Stimulated activated CD8-positive, alpha-beta memory T cell treated with anti-CD3 and anti-CD28 coated beads, Interleukin-7, amount 100 ng/mL, for 24 hours (primary cell): ENCODE measurements around the gene BMX.

Experiments used
- DNase-seq: peaks from one replicate; pipeline ENCODE4 v3.0.0-alpha.2; 2020; ENCODE audit warnings: low read depth

BMX gene

GRCh38 chrX:15500497-15500966 is at the start of gene BMX:
Gene BMX (plus strand): TSS chrX:15500807. CDS start chrX:15508354, 7,547 bp downstream.
- DNase-seq, result no peak

GRCh38 chrX:15451913-15452312 is 48.7 kb upstream of the BMX start:
- no peak for DNase-seq

DNA sequence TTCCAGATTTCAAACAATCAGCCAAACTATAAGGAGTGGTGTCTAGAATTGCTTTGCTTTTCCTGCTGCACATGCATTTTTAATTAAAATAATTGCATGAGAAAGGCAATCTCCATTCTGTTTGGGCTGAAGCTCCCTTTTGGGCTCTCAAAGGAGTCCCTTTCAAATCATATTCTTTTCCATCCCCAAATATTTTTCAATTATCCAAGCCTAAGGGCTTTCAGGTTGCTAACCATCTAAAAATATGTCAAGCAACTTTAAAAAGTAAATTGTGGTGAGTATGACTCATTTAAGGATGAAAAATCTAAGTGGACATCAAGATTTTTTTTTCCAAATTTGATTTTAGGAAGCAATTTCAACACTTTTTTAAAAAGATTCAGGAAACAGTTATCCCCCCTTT is 35.9 kb upstream of the BMX start:
- DNase-seq, result no peak

DNA sequence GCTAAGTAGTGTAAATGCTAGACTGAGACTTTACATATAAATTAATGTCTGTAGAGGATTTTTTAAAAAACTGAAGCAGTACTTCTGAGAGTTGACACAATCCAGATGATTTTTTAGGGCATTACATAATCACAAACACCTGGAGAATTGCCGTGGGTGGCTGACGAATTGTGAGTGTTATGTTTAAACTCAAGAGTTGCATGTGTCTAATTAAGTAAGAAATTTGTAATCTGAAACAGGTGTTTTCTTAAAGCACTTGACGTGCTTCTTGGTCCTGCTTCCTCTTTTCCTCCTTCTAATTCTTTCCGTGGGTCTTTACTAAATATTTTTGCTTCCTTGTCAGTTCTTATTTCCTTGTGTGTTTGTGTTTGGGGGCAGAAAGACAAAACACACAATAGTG is 35.3 kb upstream of the BMX start:
- no peak for DNase-seq

DNA sequence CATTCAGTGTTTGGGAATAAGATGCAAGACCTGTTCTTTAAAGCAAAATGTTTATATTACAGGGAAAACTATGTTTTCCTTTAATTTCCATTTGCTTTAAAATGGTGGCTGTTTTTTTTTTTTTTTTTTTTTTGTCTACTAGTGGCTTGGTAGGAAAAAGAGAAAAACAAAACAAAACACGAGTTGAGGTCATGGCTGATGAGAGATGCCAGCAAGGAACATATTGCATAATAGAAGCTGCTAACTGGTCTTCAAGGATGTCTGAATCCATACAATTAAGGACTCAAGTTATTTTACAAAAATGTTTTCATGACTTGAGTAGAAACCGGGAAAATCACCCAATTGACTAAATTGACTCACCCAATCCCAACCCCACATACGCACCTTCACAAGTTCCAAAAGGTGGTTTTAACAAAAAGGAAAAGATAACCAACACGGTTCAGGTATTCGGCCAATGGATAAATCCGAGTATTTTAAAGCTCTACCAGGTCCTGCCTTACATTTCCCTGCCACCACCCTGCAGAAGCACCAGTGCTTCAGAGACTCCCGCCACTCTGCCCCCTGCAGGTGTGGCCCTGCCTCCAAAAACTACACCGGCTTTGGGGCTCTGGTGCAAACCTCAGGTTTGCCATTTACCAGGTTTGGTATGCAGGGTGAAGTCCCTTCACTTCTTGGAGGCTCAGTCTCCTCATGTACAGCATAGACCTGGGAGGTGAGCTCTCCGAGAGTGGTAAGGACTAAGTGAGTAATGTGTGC is 34.5 kb upstream of the BMX start:
- no peak for DNase-seq

DNA sequence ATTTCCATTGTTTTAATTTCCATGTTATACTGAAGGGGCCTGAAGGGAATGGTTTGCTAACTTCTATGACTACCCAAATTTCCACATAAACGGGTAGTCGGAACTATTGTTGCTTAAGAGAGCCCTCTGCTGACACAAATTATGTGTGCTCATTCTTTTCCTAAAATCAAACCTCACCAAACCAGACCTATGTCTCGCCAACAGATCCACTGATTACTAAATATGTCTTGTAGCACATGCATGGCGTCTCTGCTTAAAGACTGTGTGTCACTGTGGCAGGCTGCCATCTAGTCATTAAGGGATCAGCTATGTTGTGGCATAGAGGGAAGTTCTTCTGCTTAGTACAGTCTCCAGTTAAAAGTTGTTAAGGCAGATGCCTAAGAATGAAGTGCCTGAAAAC is 32.6 kb upstream of the BMX start:
- DNase-seq, result no peak

DNA sequence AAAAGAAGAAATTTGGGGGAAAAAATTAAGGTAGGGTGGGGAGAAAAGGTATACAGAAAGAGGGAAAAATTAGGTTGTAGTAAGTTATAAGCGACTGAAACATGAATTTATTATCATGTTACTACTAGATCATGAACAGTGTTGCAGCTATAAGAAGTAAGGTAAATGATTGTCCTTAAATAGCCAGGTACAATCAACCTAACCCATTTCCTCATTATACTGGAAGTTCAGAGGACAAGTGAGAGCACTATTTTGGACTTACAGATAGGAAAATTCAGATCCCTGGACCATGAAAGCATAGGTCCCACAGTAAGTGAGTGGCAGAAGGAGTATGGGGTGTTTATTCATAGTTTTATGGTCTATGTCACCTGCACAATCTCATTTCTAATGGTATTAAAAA is 31.0 kb upstream of the BMX start:
- DNase-seq, result no peak

DNA sequence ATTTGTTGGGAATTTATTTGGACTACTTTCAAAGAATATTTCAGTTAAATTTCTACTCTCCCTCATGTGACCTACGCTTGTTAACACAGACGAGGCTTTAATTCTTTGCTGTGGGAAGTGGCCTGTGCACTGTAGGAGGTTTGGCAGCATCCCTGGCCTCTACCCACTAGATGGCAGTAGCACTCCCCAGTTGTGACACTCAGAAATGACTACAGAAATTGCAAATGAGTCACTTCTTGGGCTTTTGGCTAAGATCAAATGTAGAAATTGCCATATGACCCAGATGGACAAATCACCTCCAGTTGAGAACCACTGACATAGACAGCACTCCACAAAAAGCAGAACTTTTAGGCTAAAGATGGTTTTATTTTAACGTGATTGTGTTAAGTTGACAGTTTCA is 29.6 kb upstream of the BMX start:
- DNase-seq, result no peak

- DNase-seq, result no peak
Measured at GRCh38 chrX:15472531-15472930, 28.1 kb upstream of the BMX start.

DNA sequence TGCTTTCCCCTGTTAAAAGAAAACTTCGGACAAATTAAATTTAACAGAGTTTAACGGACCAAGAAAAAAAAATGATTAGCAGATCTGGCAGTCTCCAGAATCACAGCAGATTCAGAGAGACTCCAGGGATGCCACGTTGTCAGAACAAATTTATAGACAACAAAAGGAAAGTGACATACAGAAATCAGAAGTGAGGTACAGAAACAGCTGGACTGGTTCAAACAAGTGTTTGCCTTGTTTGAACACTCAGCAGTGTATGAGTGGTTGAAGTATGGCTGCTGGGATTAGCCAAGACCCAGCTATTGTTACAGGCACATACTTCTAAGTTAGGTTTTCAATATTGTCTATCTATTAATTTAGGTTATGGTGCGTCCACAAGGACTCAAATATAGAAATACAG is 26.6 kb upstream of the BMX start:
- DNase-seq, result no peak

DNA sequence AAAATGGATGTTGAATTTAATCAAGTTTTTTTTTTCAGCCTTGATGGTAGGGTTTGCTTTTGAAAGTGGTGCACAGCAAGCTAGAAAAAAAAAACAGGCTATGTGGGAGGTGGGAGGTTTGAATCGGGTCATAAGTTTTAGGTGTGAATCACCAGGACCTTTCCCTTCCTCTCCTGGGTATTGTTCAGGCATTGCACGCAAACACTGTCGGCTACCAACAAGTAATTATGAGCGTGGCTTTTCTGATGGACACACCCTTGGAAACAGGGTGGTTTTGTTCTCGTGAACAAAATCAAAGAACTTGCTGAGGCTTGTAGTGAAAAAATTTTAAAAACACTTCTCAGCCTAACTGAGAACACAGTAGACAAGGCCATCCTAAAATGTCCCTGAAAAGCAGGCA is 25.6 kb upstream of the BMX start:
- DNase-seq, result no peak

GRCh38 chrX:15475486-15475885 is 25.1 kb upstream of the BMX start:
- no peak for DNase-seq

DNA sequence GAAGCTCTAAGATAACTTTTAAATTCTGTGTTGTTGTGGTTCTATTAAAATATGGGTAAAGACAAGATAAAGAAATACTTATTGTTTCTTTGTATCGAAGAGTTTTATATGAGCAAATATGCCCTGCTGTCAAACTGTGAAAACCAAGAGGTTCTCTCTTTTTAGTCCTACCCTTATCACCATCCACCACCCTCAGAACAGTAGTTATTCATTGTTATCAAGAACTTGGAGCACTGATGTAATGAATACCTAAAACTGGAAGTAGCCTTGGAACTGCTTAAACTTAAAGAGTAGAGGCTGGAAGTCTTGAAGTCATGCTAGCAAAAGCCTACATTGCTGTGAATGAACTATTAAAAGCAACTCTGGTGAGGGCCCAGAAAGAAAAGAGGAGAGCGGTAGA is 16.7 kb upstream of the BMX start:
- DNase-seq, result no peak

- DNase-seq, result no peak
Measured at GRCh38 chrX:15492469-15492868, 8.1 kb upstream of the BMX start.

DNA sequence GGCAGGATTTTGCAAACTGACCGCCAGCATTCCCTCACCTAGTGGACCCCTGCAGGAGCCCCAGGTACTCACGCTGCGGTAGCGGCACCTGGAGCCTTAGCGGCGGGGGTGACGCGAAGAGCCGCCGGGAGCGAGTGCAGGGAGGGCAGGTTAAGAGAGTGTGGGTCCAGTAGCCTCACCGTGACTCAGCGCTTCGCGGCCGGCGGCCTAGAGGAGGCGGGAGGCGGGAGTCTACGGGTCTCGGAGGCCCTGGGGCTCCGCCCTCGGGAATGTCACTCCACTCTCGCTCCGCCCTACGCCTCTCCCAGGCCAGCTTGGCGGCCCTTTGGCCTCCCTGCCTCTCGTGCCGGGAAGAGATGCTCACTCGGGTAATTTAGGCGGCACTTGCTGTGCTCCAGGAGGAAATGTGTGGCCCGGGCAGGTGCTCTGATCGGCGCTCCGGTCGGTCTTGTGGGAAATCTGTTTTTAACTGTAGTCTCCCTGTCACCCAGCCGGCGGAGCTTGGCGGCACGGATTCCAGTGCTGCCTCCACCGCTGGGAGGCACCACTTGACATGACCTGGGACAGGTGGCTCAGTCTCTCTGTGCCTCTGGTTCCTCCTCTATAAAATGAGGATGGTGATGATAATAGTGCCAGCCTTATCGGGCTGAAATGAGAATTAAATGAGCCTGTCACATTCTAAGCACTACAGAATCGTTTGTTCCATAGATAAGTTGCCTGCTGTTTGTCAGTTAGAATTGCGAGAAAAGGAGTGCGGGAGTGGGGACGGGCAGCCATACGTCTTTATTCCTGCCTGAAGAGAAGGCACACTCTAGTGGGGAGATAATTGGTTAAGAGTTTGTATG is 7.3 kb upstream of the BMX start, which contains the start of gene PIR:
TSS of gene PIR (minus strand) at position 216 of the 845 bp plus-strand sequence. CDS start 2,076 bp downstream, outside the sequence.
- DNase-seq, result peak; percentile 19

GRCh38 chrX:15495801-15496200 is 4.8 kb upstream of the BMX start:
- DNase-seq, result no peak

GRCh38 chrX:15496824-15497223 is 3.8 kb upstream of the BMX start:
- DNase-seq, result no peak

DNA sequence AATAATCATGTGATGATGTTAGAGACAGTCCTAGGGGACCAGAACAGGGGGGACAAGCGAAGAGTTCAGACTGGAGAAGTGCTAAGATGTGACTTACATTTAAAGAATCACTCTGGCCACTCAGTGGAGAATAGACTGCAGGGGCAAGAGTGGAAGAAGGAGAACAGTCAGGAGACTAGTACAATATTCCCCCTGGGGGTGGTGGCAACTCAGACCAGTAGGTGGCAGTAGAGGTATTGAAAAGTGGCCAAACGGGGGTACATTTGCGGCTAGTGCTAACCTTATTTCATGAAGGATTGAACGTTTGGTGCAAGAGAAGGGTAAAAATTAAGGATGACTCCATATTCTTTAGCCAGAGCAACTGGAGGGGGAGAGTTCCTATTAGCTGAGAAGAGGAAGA is 2.7 kb upstream of the BMX start:
- peak; percentile 3 for DNase-seq

GRCh38 chrX:15498741-15499140 is 1.9 kb upstream of the BMX start:
- DNase-seq, result no peak

DNA sequence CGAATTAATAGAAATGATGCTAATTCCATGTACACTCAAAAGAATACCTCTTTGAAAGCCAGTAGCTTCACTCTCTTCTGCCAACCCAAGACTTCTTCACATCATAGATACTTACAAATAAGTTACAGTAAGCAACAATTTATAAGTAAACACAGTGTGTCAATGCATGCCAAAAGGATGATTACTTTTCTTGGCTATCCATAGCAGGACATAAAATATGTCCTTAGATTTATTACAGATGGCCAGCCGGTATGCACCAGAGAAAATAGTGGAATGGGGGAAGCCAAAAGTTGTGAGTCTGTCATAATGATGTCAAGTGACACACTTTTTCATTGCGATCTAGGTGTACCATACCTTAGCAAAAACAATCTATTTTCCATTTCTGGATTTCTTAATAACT is 631 bp upstream of the BMX start:
- DNase-seq, result no peak

DNA sequence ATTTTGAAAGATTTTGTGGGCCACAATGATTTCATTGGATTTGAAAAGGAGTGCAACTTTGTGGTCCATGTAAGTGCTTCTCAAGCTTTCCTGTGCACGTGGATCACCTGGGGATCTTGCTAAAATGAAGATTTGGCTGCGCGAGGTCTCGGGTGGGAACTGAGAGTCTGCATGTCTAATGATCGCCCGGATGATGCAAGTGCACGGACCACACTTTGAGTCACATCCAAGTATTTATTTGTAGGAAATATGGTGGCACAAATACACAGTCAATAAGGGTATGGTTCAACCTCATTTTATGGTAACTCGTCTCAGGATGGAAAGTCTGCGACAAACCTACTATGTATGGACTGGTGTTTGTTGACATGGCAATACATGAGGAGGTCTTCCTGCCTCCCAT is 899 bp downstream of the BMX start:
- DNase-seq, result no peak

DNA sequence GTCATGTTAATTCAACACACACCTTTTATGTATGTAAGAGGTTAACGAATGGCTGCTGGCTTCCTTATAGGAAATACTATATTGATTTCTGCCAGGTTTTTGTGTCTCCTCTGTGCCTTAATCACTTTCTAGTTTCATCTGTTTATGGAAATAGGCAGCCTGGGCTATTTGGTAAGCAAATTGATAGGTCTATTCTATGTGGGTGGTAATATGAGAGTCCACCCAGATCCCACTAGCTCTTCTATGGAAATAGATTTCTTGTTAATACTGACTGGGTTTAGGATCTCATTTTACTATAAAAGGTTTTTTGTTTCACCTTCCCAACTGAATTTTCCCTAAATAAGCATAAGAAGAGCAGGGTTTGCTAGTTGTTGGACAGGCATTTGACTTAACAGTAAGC is 4.1 kb downstream of the BMX start:
- DNase-seq, result no peak

- no peak for DNase-seq
Measured at GRCh38 chrX:15505101-15505500, 4.5 kb downstream of the BMX start.
